ENCODE measurements around the gene CARMIL3.

CARMIL3 gene

DNA sequence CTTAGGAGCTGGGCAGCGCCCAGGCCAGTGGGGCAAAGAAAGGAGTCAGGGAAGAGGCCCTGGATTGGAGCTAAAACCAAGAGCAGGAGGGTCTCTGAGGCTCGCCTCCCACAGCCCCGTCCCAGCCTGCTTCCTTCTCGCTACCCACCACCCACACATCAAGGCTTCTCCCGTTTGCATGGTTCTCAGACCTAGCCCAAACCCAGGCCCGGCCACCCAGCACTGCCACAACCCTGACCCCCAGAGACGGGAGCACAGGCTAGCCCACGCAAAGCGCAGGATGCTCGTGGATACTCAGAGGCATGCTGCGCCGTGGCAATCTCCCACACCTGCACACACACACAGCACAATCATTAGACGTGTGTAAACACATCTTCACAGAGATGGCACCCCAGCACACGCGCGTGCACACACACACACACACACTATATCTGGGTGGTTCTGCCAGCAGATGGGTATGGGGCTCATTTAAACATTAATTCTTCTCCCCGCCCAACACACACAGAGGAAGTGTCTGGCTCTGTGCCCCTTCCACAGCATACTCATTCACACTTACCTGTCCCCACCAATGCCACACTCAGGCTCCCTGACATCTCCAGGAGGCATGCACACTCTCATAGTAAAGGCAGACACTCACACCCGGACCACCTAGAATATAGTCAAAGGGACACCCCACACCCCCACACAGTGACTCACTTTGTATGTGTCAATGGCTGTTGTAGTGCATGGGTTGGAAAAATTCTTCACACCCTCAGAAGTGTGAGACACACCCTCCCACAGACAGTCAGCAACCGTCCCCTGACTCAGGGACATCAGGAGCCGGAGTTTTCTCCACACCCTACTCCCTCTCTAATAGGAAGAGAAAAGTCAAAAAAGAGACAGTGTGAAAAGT is 1.1 kb downstream of the CARMIL3 start:
- ChIA-PET POLR2A (ENCODE audit: low non-redundant PET) (no interaction called here), CTCF (interaction anchor here (0.6 to 0.7 kb wide), 2 partner anchors 61 to 341 kb away, joined by 3 read pairs; no protein-coding TSS in a partner anchor)
- DNase-seq (ENCODE audit: low spot score): no peak
- H3K27ac ChIP-seq: no peak overlapping the region
- TF ChIP-seq, protein P1, sequence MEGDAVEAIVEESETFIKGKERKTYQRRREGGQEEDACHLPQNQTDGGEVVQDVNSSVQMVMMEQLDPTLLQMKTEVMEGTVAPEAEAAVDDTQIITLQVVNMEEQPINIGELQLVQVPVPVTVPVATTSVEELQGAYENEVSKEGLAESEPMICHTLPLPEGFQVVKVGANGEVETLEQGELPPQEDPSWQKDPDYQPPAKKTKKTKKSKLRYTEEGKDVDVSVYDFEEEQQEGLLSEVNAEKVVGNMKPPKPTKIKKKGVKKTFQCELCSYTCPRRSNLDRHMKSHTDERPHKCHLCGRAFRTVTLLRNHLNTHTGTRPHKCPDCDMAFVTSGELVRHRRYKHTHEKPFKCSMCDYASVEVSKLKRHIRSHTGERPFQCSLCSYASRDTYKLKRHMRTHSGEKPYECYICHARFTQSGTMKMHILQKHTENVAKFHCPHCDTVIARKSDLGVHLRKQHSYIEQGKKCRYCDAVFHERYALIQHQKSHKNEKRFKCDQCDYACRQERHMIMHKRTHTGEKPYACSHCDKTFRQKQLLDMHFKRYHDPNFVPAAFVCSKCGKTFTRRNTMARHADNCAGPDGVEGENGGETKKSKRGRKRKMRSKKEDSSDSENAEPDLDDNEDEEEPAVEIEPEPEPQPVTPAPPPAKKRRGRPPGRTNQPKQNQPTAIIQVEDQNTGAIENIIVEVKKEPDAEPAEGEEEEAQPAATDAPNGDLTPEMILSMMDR (conservative IDR thresholded peaks at IDR 0.05; ENCODE audit: low read depth): no peak

DNA sequence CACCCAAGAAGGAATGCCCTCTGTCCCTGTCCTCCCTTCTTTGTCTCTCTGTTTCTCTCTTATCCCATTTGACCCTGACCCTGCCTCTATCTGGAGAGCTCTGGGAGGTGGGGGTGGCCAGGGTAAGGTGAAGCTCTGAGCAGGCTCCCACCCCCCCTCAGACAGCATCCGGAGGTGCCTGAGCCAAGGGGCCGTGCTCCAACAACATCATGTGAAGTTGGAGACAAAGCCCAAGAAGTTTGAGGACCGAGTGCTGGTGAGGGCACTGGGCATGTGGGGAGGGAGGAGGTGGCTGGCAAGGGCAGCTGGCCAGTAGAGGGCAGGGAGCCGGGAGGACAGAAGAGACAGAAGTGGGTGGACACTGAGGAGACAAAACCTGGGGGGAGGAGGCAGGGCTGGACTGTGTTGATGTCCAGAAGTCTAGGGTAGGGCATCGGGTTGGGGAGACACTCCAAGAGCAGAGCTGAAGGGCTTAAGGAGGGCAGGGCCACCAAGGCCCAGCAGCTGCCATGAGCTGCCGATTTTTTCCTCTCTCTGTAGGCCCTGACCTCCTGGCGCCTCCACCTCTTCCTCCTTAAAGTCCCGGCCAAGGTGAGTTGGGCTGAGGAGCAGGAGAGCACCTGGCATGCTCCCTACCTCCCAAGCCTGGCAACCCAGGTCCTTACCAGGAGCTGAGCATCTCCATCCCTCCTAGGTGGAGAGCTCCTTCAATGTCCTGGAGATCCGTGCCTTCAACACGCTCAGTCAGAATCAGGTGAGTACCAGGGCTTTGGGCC is 1.9 kb downstream of the CARMIL3 start:
- no peak for DNase-seq (ENCODE audit: low spot score)
- ChIA-PET POLR2A (ENCODE audit: low non-redundant PET) (interaction anchor here (1.4 kb wide), 1 partner anchor 41 kb away, joined by 4 read pairs; no protein-coding TSS in a partner anchor), CTCF (interaction anchor here (0.6 kb wide), 1 partner anchor 103 kb away, joined by 3 read pairs; no protein-coding TSS in a partner anchor)
- TF ChIP-seq, protein P1 (conservative IDR thresholded peaks at IDR 0.05; ENCODE audit: low read depth): no peak
- no peak overlapping the region for H3K27ac ChIP-seq

DNA sequence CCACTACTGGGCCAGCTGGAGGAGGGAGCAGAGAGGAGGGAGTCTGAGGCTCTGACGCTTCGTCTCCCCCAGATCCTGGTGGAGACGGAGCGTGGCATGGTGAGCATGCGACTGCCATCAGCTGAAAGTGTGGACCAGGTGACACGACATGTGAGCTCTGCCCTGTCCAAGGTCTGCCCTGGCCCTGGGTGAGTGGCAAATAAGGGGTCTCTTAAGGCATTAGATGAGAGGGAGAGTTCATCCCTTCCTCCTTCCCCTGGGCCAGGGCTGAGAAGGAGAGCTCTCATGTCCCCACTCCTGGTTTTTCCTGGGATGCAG is 2.5 kb downstream of the CARMIL3 start:
- no peak overlapping the region for H3K27ac ChIP-seq
- POLR2A ChIA-PET (ENCODE audit: low non-redundant PET): interaction anchor here (1.4 kb wide), 1 partner anchor 41 kb away, joined by 4 read pairs; no protein-coding TSS in a partner anchor
- CTCF ChIA-PET: interaction anchor here (0.6 kb wide), 1 partner anchor 389 kb away, joined by 4 read pairs; no protein-coding TSS in a partner anchor
- no peak for DNase-seq (ENCODE audit: low spot score)
- TF ChIP-seq, protein P1 (conservative IDR thresholded peaks at IDR 0.05; ENCODE audit: low read depth): no peak

DNA sequence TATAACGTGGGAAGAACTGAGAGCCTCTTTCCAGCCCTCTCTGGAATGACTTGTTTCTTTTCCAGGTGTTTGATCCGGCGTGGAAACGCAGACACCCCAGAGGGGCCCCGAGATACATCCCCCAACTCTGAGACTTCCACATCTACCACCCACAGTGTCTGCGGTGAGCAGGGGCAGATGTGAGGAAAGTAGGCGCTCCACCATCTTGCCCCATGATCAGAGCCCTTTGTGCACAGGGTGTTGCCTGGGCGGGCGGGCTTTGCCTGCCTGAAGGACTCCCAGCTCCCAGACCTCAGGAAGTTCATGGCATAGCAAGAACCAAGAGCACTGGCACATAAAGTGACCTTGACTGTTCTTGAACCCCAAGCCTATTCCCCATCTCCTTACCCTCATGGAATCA is 2.8 kb downstream of the CARMIL3 start:
- TF ChIP-seq, protein P1 (conservative IDR thresholded peaks at IDR 0.05; ENCODE audit: low read depth): no peak
- DNase-seq (ENCODE audit: low spot score): no peak
- H3K27ac ChIP-seq: no peak overlapping the region
- ChIA-PET POLR2A (ENCODE audit: low non-redundant PET) (interaction anchor here (1.4 kb wide), 1 partner anchor 40 kb away, joined by 4 read pairs; no protein-coding TSS in a partner anchor), CTCF (interaction anchor here (0.6 kb wide), 1 partner anchor 389 kb away, joined by 4 read pairs; no protein-coding TSS in a partner anchor)

DNA sequence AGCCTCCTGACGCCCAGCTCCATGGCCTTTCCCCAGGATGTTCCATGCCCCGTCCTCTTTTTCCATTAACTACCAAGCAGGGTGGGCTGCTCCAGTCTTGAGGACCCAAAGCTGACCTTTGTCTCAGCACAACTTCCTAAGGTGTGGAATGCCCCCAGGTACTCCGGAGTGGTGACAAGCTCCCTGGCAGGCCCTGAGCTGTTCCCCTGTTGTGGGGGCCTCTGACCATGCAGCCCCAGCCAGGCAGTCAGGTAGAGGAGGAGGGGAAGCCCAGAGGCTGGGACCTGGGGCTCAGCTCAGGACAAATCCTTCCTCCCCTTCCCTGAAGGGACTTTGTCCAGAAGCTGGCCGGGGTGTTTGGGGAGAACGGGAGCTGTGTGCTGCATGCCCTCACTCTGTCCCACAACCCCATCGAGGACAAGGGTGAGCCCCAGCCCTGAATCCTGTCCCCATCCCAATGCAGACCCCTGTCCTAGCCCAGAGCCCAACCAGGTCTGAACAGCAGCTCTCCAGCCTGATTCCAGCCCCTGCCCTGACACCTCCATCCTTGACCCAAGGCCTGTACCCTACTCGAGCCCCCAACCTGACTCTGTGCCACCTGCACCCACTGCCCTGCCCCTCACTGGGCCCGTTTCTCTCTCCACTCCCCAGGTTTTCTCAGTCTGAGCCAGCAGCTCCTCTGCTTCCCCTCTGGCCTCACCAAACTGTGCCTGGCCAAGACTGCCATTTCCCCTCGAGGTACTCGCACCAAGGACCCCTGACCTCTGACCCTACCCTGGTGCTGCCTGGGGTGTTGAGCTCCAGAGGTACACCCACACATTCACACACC is 4.4 kb downstream of the CARMIL3 start:
- POLR2A ChIA-PET (ENCODE audit: low non-redundant PET): no interaction called here
- H3K27ac ChIP-seq: no peak overlapping the region
- no peak for DNase-seq (ENCODE audit: low spot score)
- TF ChIP-seq, protein P1 (conservative IDR thresholded peaks at IDR 0.05; ENCODE audit: low read depth): no peak
- CTCF ChIA-PET: interaction anchor here (0.6 to 3.5 kb wide), 3 partner anchors 36 to 231 kb away, joined by 3 to 51 read pairs (median 3); partner anchors contain the start of gene PCK2

Data from RWPE1 (cell line).